Keratinocyte (primary cell): Measurements from ENCODE around the gene RB1. TPM values are rescaled to one million over a fixed set of nuclear protein-coding genes. Genes with fewer than 3 reads are reported as not detected.

Experiments
- DNase-seq: peaks from one replicate; pipeline ENCODE4 v3.0.0-alpha.2; 2011; ENCODE audit warnings: low read depth, missing footprints, low spot score
- FAIRE-seq: peaks from 2 replicates; lab custom pipeline; 2011; peaks lifted over from hg19 to GRCh38; lab: Jason Lieb, UNC
- H2AFZ ChIP-seq: 2 replicates; pipeline ENCODE4 v1.6.0; 2012; ENCODE audit warnings: low read length, control low read depth, inconsistent platforms; ENCODE audit not compliant: control insufficient read depth
- H3K27ac ChIP-seq: 2 replicates; pipeline ENCODE4 v1.5.1; 2011; ENCODE audit warnings: low read length; ENCODE audit not compliant: control insufficient read depth, insufficient read depth
- H3K27me3 ChIP-seq: 3 replicates; pipeline ENCODE4 v1.6.0; 2011; ENCODE audit warnings: low read length; ENCODE audit not compliant: control insufficient read depth, insufficient read depth; ENCODE audit errors: extremely low read depth
- H3K36me3 ChIP-seq, 2 experiments: 2 replicates in 1 of 2; 3 replicates in 1 of 2; pipeline ENCODE4 v1.5.1; 2011; ENCODE audit warnings: low read length in 2 of 2, mild to moderate bottlenecking in 1 of 2; ENCODE audit not compliant: control insufficient read depth in 2 of 2, insufficient read depth in 2 of 2; ENCODE audit errors: extremely low read depth in 1 of 2
- H3K4me1 ChIP-seq: 3 replicates; pipeline ENCODE4 v1.5.1; 2011; ENCODE audit warnings: low read length; ENCODE audit not compliant: control insufficient read depth, insufficient read depth; ENCODE audit errors: extremely low read depth
- H3K4me2 ChIP-seq: 3 replicates; pipeline ENCODE4 v1.6.0; 2011; ENCODE audit warnings: low read depth, low read length; ENCODE audit not compliant: control insufficient read depth, insufficient read depth; ENCODE audit errors: extremely low read depth
- H3K4me3 ChIP-seq, 3 experiments: fragments of 200-600 bp in 1 of 3; sonication (generic) in 1 of 3; 2 replicates in 2 of 3; 3 replicates in 1 of 3; pipeline ENCODE4 v1.5.1; 2011 to 2016; ENCODE audit warnings: low read length in 3 of 3, mild to moderate bottlenecking in 3 of 3, control low read depth in 2 of 3, inconsistent platforms in 1 of 3, low read depth in 1 of 3, mixed read lengths in 1 of 3, mixed run types in 1 of 3, moderate library complexity in 1 of 3; ENCODE audit not compliant: control insufficient read depth in 2 of 3, insufficient read depth in 2 of 3; ENCODE audit errors: extremely low read depth in 1 of 3
- H3K79me2 ChIP-seq: 2 replicates; pipeline ENCODE4 v1.6.0; 2012; ENCODE audit warnings: low read length; ENCODE audit not compliant: control insufficient read depth, insufficient read depth
- H3K9ac ChIP-seq: 3 replicates; pipeline ENCODE4 v1.6.0; 2011; ENCODE audit warnings: low read length; ENCODE audit not compliant: control insufficient read depth, insufficient read depth; ENCODE audit errors: extremely low read depth
- H3K9me1 ChIP-seq: 3 replicates; pipeline ENCODE4 v1.6.0; 2011; ENCODE audit warnings: low read length; ENCODE audit not compliant: control insufficient read depth, insufficient read depth; ENCODE audit errors: extremely low read depth
- H3K9me3 ChIP-seq: 2 replicates; pipeline ENCODE4 v1.5.1; 2012; ENCODE audit warnings: low read depth, low read length; ENCODE audit not compliant: control insufficient read depth
- H4K20me1 ChIP-seq: 3 replicates; pipeline ENCODE4 v1.6.0; 2011; ENCODE audit warnings: low read length; ENCODE audit not compliant: control insufficient read depth, insufficient read depth; ENCODE audit errors: extremely low read depth
- EZH2 ChIP-seq: IDR thresholded peaks from one replicate; pipeline ENCODE4 v1.6.1; 2012; ENCODE audit warnings: inconsistent platforms, mild to moderate bottlenecking, low read length, moderate library complexity
- dilution Hi-C: fragments of 300-500 bp; cut with MboI; formaldehyde crosslinking; loops from one replicate; pipeline ENCODE4 v1.7.0; 2020; ENCODE audit warnings: low sequenced_read_pairs; ENCODE audit not compliant: extremely low pct_ligation_motif_present
- polyA plus RNA-seq, 5 experiments: library from polyadenylated mRNA; depleted of rRNA in 3 of 5; stranded (reverse) in 3 of 5; stranded (forward) in 1 of 5; unstranded in 1 of 5; fragments of >200 nt; gene quantifications; 1 replicate in 1 of 5; 2 replicates in 3 of 5; 3 replicates in 1 of 5; pipeline versions ENCODE4 v1.2.1 to v1.2.3, GENCODE V29; 2011 to 2012; ENCODE audit warnings: missing spikeins in 2 of 5, low read depth in 1 of 5, low replicate concordance in 1 of 5
- TF ChIP-seq, protein P1 (sequence below), 3 experiments: IDR thresholded peaks in 1 of 3; conservative IDR thresholded peaks in 1 of 3; optimal IDR thresholded peaks in 1 of 3; 2 replicates in 2 of 3; 3 replicates in 1 of 3; pipeline versions ENCODE3 to v1.5.1; 2011; ENCODE audit warnings: low read length in 3 of 3, mild to moderate bottlenecking in 3 of 3, moderate library complexity in 2 of 3, control low read depth in 1 of 3, inconsistent platforms in 1 of 3; ENCODE audit not compliant: insufficient read depth in 2 of 3; ENCODE audit errors: extremely low read depth in 1 of 3

The RB1 gene
- polyA plus RNA-seq, 1 donor (not counting 4 experiments of a cell fraction or from before 2014, with no cell fraction given), result 22.4 TPM

DNA sequence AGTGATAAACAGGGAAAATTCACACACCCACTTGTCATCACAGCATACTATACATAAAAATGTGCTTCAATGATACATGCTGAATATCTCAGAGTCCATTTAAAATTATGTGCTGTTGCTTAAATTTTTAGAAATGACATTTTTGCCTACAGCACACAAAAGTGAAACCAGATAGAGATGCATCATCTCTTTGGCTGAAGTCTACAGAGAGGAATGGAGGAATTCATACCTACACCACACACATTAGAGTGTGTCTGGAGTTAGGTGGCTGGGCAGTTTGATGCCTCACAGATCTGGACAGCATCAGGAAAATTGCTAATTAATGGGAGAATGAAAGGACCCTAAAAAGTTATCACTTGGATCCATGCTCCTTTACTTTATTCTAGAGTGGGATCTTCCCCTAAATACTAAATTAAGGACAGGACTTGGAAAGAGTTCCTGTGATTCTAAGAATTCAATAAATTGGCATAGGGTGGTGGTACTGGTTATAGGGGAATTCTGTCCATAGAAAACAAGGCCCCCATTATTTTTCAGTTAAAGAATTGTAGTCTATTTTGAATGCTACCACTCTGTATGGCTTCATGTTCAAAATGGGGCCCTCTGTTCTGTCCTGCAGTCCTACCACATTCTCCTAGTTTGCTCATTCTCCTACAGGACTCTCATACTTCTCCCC, 188.0 kb downstream of the RB1 start:
- Histone ChIP-seq H3K27ac (no peak overlapping the region), H2AFZ (no peak overlapping the region), H3K27me3 (no peaks in the 10 kb centered on the region), H3K36me3 (no peaks in the 10 kb centered on the region), H3K4me2 (no peak overlapping the region), H4K20me1 (no peaks in the 10 kb centered on the region), H3K9me3 (no peaks in the 10 kb centered on the region), H3K9me1 (no peaks in the 10 kb centered on the region), H3K79me2 (no peaks in the 10 kb centered on the region), H3K4me1 (no peaks in the 10 kb centered on the region), H3K9ac (no peak overlapping the region), H3K4me3 (no peak overlapping the region)
- DNase-seq, result no peak
- no peak for FAIRE-seq
- dilution Hi-C loops, result no loop called here
- no peak for TF ChIP-seq EZH2
- TF ChIP-seq, protein P1, sequence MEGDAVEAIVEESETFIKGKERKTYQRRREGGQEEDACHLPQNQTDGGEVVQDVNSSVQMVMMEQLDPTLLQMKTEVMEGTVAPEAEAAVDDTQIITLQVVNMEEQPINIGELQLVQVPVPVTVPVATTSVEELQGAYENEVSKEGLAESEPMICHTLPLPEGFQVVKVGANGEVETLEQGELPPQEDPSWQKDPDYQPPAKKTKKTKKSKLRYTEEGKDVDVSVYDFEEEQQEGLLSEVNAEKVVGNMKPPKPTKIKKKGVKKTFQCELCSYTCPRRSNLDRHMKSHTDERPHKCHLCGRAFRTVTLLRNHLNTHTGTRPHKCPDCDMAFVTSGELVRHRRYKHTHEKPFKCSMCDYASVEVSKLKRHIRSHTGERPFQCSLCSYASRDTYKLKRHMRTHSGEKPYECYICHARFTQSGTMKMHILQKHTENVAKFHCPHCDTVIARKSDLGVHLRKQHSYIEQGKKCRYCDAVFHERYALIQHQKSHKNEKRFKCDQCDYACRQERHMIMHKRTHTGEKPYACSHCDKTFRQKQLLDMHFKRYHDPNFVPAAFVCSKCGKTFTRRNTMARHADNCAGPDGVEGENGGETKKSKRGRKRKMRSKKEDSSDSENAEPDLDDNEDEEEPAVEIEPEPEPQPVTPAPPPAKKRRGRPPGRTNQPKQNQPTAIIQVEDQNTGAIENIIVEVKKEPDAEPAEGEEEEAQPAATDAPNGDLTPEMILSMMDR (optimal IDR thresholded peaks at IDR 0.05 in 1 of 3, IDR thresholded peaks at IDR 0.05 in 1 of 3, conservative IDR thresholded peaks at IDR 0.05 in 1 of 3; ENCODE audit: extremely low read depth in 1 of 3, insufficient read depth in 2 of 3, low read length in 3 of 3), result no peak

DNA sequence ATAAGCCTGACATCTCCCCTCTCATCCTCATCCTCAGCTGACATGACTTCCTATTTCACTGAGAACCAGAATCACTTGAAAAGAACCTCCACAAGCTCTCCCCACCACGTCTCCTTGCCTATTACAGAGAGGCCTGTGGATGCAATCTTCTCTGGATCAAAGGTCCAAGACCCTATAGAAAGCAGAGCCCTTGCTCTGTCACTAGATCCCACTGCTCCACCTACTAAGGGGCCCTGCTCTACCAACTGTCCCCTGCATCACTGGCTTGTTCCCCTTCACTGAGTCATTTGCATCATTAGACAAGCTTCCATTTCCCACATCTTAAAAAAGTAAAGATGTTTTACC, 188.5 kb downstream of the RB1 start:
- Histone ChIP-seq H3K36me3 (no peaks in the 10 kb centered on the region), H3K9me3 (no peaks in the 10 kb centered on the region), H3K4me3 (no peak overlapping the region), H3K79me2 (no peaks in the 10 kb centered on the region), H4K20me1 (no peaks in the 10 kb centered on the region), H2AFZ (no peak overlapping the region), H3K27ac (no peak overlapping the region), H3K27me3 (no peaks in the 10 kb centered on the region), H3K9ac (no peak overlapping the region), H3K4me1 (no peaks in the 10 kb centered on the region), H3K4me2 (no peak overlapping the region), H3K9me1 (no peaks in the 10 kb centered on the region)
- no peak for TF ChIP-seq EZH2
- TF ChIP-seq, protein P1 (optimal IDR thresholded peaks at IDR 0.05 in 1 of 3, IDR thresholded peaks at IDR 0.05 in 1 of 3, conservative IDR thresholded peaks at IDR 0.05 in 1 of 3; ENCODE audit: extremely low read depth in 1 of 3, insufficient read depth in 2 of 3, low read length in 3 of 3), result no peak
- no peak for DNase-seq
- dilution Hi-C loops, result no loop called here
- FAIRE-seq, result no peak
